Glomerular endothelial cell (primary cell): ENCODE measurements around the gene PDLIM7. TPM values are rescaled to one million over a fixed set of nuclear protein-coding genes. Genes with fewer than 3 reads are reported as not detected.

Experiments
- DNase-seq: peaks from one replicate; pipeline ENCODE4 v3.0.0-alpha.2; 2011; ENCODE audit warnings: low read depth, low spot score; ENCODE audit errors: extremely low read depth
- total RNA-seq: library from RNA; depleted of rRNA; stranded (reverse); fragments of >200 nt; gene quantifications from 2 replicates; pipeline ENCODE4 v1.2.3, GENCODE V29; 2015

PDLIM7 gene
- total RNA-seq, 1 donor from 2014 or later = 341 TPM

DNA sequence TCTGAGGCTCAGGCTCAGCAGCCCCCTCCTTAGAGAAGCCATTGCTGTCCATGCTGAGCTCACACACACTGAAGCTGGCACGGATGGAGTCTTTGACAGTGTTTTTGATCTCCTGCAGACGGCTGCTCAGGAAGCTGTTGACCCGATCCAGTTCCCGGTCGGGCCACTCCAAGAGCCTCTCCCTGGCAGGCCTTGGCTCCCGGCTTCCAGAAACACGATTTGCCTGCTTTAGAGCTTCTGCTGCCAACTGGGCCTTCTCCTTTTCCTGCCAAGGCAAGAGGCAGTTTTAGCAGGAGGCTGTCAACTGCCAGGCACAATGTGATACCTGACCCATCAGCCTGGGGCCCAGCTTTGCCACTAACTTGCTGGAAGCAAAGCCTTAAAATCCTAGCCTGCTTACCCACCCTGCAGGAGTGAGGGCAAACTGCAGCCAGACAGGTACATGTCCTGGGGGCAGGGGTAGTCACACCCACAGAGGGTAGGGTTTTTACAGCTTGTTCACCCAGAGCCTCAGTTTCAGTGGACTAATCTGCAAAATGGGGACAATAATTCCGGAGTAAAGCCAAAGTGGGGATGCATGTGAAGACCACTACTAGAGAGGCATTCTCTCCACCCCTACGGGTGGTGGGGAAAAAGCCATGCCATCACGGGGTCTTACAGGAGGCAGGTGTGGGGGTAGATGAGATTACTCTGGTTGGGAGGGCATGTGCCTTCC is 27.7 kb upstream of the PDLIM7 start:
- DNase-seq = no peak

DNA sequence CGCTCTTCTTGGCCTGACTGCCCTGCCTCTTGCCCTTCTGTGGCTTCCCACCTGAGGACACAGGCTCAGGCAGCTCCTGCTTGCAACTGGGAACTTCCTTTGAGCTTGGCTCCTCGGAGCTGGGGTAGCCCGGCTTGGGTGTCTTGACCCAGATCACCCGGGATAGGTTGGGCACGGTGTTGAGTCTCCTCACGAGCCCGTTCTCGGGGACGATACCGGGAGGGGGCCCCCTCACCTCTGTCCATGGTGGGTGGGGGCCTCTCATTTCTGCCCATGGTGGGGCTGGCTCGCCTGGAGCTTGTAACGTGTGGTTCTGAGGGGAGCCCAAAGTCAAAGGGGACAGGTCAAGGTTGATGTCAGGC is 27.1 kb upstream of the PDLIM7 start:
- DNase-seq = no peak

DNA sequence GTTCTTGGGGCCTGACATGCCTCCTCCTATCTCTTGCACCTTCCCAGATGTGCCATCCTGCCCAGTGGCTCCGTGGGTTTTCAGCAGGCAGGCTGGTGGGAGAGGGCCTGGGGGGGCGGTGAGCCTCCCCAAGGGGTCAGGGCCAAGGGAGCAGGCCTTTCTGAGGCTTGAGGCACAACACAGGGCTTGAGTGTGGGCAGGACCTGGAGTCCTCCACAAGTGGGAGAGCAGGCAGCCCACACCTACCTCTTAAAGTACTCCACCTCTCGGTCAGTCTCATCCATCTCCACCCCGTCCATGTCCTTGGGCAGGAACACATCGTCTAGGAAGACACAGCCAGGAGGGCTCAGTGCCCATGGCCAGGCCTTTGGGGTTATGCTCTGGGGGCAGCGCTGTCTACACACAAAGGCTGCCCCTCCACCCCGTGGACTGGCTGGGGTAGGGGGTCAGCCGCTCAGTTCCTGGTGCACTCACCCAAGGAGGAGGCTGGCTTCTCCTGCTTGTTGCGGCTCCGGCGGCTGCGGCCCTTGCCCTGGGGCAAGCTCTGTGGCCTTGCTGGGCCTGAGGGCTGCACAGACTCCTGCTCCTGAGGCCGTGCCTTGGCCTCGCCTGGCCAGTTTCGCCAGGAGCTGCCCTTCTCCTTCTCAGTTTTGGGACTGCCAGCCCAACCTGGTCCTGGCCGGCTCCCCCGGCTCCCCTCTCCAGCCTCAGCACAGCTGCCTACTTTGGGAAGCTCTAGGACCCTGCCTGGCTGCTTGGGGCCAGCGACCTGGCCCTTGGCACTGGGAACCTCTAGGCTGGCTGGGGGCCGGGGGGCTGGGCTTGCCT is 26.5 kb upstream of the PDLIM7 start:
- DNase-seq = no peak

DNA sequence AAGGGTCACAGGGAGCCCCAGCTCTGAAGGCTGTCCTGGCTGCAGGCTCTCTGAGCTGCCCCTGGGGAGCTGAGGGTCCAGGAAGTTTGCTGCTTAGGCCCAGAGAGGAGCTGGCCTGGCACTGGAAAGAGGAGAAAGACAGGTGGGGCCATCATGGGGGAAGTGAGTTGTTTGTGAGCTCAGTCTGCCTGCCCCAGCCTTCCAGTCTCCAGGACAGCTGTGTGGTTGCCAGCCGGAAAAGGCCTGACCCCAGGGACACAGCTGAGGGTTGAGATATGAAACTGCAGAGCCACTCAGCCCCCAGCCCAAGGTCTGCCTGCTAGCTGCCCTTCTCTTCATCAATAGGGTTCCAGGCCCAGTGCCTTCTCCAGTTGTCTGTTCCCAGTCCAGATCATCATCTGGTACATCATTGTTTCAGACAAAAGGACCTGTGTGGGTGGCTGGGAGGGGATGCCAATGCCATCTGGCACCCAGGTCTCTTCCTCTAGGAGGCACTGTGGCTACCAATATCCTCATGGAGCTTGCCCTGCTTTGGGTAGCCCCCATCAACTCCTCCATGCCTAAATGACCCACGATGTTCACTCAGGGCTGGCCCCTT is 23.6 kb upstream of the PDLIM7 start:
- no peak for DNase-seq

GRCh38 chr5:177520271-177520670 is 22.9 kb upstream of the PDLIM7 start:
- no peak for DNase-seq

DNA sequence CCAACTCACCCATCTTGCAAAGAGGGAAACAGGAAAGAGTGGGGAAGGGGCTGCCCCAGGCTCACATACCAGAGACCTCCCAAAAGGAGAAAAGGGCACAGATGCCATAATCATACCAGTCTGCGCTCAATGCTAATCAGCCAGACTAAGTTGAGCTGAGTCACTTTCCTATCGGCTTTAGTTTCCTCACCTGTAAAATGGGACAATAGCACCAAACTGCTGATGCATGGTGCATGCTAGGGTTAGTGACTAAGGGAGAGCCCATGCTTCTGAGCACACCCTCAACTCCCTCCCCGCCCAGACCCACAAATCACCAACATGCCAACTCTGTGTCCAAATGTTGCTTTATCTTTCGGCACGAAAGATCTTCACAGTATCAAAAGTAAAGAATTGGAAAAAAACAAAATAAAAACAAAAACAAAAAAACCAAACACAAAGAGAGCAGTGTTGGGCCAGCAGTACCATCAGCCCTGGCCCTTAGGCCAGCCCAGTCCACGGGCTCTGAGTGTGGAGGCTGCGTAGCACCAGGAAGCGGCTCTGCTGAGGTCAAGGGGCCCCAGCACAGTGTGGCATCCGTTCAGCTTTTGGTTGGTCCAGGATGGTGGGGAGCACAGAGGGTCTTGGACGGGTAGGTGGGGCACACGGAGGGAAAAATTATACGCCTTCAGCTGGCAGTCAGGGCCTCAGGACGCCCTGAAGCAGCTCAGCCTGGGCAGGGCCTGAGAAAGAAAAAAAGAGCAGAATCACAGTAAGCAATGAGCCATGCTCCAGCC is 22.2 kb upstream of the PDLIM7 start:
- no peak for DNase-seq

DNA sequence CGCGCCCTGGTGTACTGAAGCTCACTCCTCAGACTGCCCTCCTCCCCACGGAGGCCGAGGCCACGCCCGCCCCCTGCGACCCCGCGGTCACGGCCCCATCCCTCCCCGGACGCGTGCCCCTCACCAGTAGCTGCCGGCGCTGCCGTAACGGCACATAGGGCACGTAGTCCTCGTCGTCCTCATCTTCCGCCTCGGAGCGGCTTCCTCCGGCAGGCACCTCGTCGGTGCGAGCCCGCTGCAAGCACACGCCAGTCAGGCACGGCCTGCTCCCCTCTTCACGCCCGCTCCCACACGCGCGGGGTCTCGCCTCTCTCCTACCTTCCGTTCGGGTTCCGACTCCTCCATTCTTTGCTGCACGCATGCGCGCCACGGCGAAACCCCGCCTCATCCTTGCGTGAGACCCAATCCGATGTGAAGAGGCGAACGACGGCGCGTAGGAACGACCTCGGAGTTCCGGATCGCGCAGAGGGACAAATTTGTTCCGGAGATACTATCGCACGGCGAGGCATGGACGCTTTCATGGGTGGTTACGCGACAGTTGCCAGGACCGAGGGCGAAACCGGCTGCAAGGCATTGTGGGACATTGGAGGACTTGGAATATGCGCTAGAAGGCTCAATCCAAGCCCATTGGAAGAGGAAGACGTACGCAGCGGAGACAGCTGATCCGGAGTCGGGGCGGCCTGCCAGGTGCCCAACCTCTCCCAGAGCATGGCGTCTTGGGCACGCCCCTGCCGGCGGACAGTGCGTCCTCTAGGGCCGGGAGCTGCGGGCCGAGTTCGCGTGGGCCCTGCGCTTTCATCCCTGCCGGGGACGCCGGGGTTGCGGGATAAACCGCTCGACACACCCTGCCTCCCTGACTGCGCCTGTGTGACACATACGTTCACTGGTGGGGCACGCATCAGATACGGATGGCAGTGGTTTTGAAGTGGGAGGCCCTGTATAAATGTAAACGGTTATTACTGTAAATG is 19.5 kb upstream of the PDLIM7 start, which contains the start of gene DDX41:
Gene DDX41, minus strand, starts transcription at position 361 of the 968 bp plus-strand sequence. Its CDS starts 16 bp downstream, at position 345.
- DNase-seq = peak; percentile 97

DNA sequence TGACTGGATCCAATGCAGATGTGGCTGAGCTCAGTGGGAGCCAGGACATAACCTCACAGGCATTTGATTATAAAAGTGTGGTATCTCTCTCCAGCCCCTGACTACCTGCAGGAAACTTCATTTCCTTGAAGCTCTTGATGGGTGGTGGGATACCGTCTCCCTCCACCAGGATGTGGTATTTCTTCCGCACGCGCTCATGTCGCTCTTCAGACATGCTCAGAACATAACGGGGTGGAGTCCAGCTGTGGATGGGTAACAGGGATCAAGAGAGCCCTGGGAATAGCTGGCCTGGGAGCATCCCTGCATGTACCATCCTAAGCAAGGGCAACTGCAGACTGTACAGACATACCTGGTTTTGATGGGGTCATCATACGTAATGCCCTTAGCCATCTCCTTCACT is 18.2 kb upstream of the PDLIM7 start:
- DNase-seq = no peak

GRCh38 chr5:177514541-177514940 is 17.1 kb upstream of the PDLIM7 start:
- DNase-seq = no peak

GRCh38 chr5:177513500-177513899 is 16.1 kb upstream of the PDLIM7 start:
- DNase-seq = no peak

GRCh38 chr5:177512736-177513380 is 15.5 kb upstream of the PDLIM7 start:
- no peak for DNase-seq

- no peak for DNase-seq
Observed at GRCh38 chr5:177511796-177512675, 14.6 kb upstream of the PDLIM7 start.

DNA sequence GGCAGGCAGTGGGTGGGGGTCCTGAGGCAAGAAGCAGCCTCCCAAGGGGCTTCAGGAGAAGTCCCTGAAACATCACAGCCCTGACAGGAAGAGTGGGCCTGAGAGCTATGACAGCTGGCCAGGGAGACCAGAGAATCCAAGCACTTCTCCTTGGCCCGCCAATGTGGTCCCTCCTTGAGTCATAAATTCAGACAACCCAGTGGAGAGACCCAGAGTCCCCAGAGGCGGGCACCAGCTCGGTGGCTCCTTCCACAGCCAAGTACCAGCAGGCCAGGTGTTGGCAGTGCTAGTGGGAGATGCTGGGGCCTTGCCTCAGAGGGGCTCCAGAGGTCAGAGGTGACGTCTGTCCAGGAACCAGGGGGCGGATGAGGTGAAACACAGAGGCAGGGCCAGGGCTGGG is 13.8 kb upstream of the PDLIM7 start:
- DNase-seq = no peak

- no peak for DNase-seq
Observed at GRCh38 chr5:177510567-177511053, 13.2 kb upstream of the PDLIM7 start.

- DNase-seq = no peak
Observed at GRCh38 chr5:177509991-177510566, 12.7 kb upstream of the PDLIM7 start.

DNA sequence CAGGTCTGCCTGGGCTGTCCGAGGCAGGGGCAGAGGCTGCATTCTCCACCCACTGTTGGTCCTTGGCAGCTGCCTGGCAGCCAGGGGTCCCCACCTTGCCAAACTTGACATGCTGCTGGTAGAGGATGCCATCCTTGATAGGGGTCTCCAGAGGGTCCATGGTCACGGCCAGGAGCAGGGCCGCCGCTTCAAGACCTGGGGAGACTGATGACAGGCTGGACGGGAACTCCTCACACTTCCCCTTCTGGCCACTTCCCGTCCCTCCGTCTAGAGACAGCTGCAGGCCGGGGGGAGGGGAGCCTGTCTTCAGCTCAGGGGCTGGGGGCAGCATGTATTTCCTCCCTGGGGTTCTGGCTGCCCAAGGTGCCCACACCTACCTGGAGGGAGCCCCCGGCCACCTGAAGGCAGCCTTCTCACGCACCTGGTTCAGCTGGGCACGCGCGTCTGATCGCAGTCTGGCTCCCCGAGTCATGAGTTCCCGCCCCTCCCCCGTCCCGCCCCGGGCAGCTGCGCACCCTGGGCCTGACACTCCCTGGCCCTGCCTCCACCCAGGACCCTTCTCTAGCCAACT is 12.1 kb upstream of the PDLIM7 start, which contains the start of gene DOK3:
Gene DOK3, minus strand, starts transcription at position 446 of the 571 bp plus-strand sequence. Its CDS starts 286 bp downstream, at position 160.
- DNase-seq = no peak

GRCh38 chr5:177508837-177509236 is 11.4 kb upstream of the PDLIM7 start:
- no peak for DNase-seq
